HG03460 (cell line): Measurements from ENCODE around the gene MTFR2.

Source experiments
- ATAC-seq: cut with Tn5 transposase; IDR thresholded peaks from one replicate; pipeline ENCODE4 v1.9.1; 2021; ENCODE audit not compliant: unreplicated experiment

Gene MTFR2

GRCh38 chr6:136189104-136189503 lies 61.0 kb downstream of the MTFR2 start:
- no peak for ATAC-seq

- ATAC-seq, result no peak
These were observed 61.6 kb downstream of the MTFR2 start for GRCh38 chr6:136188486-136188885.

- ATAC-seq, result no peak
These were observed 63.7 kb downstream of the MTFR2 start for GRCh38 chr6:136186363-136186762.

GRCh38 chr6:136184738-136185137 lies 65.4 kb downstream of the MTFR2 start:
- ATAC-seq, result no peak

- no peak for ATAC-seq
These were observed 68.2 kb downstream of the MTFR2 start for GRCh38 chr6:136181861-136182260.

GRCh38 chr6:136181512-136181833 lies 68.6 kb downstream of the MTFR2 start:
- ATAC-seq, result no peak
